Measurements from ENCODE around the gene FAT1.

FAT1 gene

DNA sequence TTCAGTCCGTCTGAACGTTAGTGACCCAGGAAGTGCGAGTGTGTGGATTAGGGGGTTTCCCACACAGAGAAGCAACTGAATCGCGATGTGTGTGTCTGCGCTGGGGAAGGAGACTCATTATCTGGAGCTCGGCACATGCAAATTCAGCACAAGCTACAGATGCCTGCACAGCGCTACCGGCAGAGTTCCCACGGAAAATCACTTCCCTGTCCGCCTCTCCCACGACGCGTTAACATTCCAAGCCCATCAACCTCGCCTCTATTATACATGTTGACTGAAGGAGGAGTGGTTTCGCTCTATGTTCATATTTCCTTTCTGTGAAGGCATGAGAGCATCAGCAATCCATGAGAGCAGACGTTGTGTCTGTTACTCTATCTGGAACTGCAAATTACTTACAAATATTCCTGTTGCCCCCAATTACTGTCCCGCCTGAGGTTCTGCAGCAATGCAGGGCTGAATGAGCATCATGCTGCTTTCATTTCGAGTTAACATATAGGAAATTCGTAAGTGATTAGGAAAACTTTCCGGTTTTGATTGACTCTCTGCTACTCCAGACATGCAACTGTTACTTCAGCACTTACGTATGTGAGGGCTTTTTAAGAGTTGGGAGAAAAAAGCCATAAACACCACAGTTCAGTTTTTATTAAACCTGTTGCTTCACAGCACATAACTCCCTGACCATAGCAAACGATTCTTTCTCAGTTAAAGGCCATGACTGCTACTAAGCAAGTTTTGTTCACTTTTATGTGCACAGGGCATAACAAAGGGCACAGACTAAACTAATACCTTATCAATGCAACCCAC is 153.3 kb downstream of the FAT1 start:
- DNase-seq (ENCODE audit: low spot score): no peak

DNA sequence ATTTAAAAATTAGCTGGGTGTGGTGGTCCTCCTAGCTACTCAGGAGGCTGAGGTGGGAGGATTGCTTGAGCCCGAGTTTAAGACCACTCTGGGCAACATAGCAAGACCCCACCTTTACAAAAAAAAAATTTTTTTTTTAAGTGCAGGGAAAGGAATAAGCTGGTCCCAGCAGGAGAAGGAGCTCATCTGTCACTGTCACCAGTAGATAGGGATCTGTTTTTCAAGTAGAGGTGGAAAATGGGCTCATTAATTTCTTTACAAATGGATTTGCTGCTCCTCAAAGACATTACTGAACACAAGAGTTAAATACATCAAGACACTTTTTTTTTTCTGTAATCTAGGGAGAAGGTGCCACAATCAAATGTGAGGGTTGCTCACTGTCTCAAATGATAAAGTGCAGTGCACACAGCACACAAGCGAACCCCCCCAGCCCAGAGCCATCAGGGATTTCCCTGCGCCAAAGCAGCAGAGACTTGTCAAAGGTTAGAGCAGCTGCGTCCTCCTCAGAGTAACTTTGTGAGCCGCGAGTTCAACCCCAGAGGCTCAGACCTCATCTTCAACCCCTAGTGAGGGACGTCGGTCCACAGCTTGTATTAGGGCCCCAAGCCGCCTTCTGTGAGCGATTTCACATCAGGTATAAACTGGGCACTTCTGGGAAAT is 154.0 kb downstream of the FAT1 start:
- no peak for DNase-seq (ENCODE audit: low spot score)

DNA sequence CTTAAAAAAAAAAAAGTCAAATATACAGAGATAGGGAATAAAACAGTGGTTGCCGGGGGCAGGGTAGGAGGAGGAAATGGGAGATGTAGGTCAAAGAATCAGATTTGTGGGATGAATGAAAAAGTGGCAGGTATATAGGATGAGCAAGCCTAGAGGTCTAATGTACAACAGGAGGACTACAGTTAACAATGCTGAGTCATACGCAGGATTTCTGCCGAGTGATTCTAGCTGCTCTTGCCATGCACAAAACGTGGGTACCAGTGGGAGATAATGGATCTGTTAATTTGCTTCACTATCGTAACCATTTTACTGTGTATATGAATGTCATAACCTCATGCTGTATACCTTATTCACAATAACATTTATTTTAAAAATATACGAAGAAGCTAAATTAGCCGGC is 157.6 kb downstream of the FAT1 start:
- DNase-seq (ENCODE audit: low spot score): no peak

DNA sequence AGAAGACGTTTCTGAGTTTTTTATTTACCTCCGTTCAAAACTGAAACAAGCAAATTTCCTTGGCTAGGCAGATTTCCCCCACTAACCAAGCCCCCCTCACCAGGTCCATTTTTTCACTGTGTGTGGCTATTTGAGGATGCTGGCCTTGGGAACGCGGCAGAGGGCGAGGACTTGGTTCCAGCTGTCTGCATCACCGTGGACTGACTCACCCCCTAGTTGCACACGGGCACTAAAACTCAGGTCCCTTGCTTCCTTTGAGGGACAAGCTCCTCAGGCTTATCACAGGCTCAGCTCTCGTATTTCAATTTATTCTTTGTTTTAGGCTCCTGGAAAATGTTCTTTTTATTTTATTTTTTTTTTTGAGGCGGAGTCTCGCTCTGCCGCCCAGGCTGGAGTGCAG is 159.9 kb downstream of the FAT1 start:
- DNase-seq (ENCODE audit: low spot score): no peak

DNA sequence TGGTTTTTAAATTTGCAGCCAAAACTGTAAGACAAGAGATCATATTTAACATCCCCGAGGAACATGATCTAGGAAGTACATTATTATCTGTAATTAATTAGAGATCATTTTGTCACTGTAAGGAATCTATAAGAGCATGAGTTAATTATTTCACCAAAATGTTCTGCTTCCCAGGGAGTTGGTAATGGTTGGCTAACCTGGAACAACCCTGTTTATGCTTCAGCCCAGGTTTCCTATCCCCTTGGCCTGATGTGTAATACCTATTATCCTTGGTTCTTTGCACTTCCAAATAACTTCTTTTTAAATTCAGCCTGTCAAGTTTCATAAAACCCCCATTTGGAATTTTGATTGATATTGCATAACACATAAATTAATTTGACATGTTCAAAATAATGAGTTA is 161.9 kb downstream of the FAT1 start:
- no peak for DNase-seq (ENCODE audit: low spot score)

DNA sequence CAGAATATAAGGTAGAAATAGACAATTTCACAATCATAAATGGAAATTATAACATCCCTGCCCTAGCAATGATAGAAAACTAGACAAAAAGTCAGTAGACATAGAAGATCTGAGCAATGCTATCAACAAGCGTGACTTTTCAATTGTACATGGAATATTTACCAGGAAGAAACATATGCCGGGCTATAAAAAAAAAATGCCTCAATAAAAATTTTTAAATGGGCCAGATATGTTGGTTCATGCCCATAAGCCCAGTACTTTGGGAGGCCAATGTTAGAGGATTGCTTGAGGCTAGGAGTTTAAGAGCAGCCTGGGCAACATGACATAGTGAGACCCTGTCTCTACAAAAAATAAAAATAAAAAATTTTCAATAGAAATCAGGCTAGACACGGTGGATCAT is 163.0 kb downstream of the FAT1 start:
- no peak for DNase-seq (ENCODE audit: low spot score)

DNA sequence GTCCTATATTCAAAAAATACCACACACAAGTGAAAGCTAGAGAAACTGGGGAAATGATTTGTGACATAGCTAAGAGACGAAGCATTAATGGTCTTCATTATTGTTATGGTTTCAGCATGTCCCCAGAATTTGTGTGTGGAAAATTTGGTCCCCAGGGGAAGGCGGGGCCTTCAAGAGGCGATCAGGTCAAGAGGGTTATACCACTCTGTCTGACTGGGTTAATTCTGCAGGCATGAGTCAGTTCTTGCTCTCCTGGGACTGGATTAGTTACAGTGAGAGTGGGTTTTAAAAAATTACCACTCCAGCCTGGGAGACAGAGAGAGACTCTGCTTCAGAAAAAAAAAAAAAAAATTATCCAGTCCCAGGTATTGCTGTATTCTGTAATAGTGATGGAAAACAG is 166.2 kb downstream of the FAT1 start:
- no peak for DNase-seq (ENCODE audit: low spot score)

DNA sequence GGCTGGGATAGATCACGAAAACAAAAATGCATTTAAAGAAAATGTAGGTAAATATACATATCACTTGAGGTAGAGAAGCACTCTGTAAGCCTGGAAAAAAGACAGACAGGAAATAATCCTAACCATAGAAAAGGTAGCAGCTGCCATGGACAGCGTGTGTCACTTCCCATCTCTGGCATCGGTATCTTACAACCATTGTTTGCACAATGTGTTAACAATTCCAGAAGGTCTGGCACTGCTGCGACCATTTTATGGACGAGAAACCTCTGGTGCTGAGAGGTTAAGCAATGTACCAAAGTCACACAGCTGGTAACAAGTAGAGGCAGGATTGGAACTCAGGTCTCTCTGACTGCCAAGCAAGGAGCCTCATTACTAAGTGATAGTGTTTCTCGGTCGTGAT is 166.6 kb downstream of the FAT1 start:
- DNase-seq (ENCODE audit: low spot score): no peak

DNA sequence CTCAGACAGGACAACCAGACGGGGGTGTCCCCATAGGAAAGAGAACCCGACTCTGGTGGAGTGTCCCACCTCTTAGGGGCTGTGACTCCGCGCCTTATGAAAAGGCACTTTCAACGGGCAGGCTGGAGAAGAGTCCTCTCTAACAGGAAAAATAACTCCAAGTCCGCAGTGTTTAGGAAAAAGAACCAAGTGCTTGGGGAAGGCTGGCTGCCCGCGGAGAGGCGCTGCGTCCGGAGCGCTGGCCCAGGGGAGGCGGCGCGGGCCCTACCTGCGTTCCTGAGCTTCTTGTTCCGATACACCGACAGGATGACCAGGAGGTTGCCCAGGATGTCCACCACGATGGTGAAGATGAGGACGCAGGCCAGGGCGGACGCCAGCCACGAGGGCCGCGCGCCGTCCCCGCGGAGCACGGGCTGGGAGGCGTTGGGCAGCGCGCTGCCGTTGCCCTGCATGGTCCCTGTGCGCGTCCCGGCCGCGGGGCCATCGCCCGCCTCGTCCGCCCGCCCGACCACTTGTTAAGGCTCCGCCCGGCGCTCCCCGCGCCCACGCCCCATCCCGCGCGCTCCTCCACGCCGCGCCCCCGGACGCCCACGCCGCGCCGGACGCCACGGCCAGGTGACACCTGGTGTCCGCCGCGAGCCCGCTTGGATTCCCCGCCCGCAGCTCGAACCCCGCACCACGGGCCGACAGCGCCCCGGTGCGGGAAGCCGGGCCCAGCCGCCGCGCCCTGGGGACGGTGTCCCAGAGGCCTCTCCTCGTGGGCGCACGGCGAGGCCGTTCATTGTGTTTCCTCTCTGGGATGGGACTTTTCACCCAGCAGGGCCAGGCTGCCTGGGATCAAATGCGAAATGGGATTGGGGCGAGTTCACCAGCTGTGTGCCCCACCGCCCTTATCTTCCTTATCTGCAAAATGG is 168.5 kb downstream of the FAT1 start, which contains the start of gene MTNR1A:
Gene MTNR1A, minus strand, starts transcription at position 654 of the 914 bp plus-strand sequence. Its CDS starts 202 bp downstream, at position 452.
- DNase-seq (ENCODE audit: low spot score): no peak

DNA sequence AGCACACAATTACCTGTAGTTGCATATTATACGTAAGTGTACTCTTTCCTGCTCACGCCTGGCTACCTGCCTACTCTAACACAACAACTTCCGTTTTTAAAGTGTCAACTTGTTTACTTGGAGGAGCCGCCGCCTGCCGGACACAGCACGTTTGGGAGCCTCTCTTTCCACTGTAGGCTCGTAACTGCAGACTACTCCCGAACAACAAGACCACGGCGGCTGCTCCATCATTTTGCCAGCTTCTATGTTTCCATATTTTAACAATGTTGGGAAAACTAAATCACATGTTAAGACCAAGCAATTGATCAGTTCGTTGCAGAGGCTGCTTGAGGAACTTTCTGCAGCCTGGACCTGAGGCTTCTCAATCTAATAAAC is 169.1 kb downstream of the FAT1 start:
- DNase-seq (ENCODE audit: low spot score): peak; percentile 61

DNA sequence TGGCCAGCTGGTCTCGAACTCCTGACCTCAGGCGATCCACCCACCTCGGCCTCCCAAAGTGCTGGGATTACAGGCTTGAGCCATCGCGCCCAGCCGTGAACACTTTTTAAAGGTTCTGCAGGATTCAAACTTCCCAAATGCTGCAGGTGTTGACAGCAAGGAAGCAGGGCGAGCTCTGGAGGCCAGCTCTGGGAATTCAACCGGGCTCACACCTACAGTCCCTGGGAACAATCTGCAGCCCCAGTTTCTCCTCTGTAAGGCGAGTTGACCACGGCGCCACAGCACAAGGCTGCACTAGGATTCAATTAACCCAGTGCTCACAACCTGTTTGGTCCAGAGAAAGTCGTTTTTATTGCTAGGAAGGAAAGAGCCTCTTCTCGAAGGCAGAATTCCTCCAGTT is 169.9 kb downstream of the FAT1 start:
- DNase-seq (ENCODE audit: low spot score): no peak

DNA sequence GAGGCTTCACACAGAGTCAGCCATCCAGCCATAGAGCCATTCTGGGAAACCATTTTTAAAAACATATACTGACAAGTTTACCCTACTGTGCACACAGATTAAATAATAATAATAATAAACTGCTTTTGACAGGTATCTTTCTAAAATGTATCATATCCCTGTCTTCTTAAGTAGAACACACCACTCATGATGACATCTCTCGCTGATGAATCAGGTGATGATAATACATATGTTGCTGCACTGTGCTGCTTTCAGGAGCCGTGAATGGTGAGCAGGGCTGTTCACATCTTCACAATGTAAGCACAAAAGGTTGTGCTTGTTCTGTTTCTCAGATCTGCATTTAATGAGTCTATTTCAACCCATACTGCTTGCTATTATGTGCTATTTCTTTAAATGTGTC is 171.8 kb downstream of the FAT1 start:
- DNase-seq (ENCODE audit: low spot score): no peak

DNA sequence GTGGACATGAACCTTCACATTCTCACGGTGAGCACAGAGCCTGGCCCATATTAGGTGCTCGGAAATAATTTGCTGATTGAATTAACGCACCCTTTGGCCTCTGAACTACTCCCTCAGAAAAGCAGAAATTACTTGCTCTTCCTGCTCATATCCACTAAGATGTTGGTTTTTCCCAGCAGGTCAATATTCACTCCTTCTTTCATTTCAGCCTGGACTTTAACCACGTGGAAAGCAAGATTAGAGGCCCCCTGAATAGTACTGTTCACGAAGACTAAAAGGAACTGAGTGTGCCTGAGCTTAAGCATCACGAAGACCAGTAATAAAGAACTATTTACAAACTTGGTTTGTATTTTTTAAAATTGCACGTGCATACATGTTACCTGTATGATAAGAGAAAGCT is 178.2 kb downstream of the FAT1 start:
- DNase-seq (ENCODE audit: low spot score): no peak

DNA sequence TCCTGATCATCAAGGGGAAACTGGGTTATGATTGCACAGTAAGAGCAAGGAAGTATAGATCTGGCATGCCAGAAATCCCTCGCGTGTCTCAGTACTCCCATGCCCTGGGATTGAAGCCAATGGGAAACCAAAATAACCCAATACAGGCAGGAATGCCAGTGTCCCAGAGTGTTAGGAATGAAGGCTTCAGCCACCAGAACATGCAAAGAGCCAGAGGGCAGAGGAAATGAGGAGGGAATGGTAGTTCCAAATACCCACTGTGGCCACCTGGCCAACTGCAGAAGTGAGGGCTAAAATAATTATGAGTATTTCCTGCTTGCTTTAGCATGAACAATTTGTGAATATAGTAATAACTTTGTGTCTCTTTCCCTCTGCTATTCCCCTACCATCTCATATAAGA is 180.4 kb downstream of the FAT1 start:
- DNase-seq (ENCODE audit: low spot score): no peak

DNA sequence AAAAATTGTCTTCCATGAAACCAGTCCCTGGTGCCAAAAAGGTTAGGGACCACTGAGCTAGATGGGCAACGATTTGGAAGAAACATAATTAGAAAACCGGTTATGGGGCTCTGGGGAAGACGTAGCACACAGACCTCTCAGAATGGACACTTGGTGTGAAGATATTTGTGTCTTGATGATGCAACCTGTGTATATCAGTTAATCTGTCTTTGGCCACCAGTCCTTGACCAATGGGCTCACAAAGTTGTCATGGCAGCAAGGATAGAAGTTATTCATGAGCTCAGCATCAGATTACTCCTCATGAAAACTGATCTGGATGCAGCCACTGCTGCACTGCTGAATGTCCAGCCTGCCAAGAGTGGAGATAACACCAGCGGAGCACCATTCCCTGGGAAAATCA is 181.9 kb downstream of the FAT1 start:
- DNase-seq (ENCODE audit: low spot score): no peak

DNA sequence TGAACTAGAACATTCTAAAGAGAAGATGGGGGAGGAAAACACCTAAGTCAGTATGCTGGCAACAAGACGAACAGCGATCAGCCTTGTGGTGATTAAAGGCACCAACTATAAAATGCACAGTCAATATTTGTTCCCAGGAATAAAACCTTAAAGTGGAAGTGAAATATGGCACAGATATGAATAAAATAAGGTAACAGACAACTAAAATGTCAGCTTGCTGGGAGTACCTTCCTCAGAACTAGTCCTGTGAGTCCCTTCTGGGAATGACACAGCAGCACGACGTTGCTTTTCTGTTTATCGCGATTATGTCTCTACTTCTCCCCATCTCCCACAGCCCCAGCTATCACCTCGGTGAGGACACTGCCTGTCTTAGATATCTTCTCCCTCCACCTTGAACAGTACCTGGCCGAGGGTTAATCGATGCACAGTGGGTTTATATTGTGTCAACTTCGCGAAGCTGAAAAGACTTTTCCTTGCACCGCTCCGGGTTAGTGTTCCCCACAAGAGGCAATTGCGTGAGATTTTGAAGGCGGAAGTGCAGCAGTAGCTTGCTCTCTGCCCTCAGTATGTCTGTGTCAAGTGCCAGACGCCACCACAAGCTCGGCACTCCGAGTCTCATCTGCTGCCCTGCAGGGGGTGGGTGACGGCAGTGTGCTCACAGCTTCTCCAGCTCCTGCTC is 185.7 kb downstream of the FAT1 start:
- peak; percentile 4 for DNase-seq (ENCODE audit: low spot score)
